Measurements from ENCODE around the gene RXRA. TPM values are rescaled to one million over a fixed set of nuclear protein-coding genes. Genes with fewer than 3 reads are reported as not detected.

Gene RXRA
- total RNA-seq, 6 experiments from 2014 or later, result 105 to 165 (median 131) TPM

- no peaks in the 10 kb centered on the region for H3K9me3 ChIP-seq
- no peak overlapping the region for H3K27ac ChIP-seq
- H3K36me3 ChIP-seq, result no peaks in the 10 kb centered on the region
- DNase-seq (peak in 2 of 3 donors; percentile 5 to 37), ATAC-seq (no peak)
- intact Hi-C loops (cut with DNase I), result no loop called here
- no peak for TF ChIP-seq CTCF (IDR thresholded peaks at IDR 0.05)
- no peak for TF ChIP-seq POLR2A (IDR thresholded peaks at IDR 0.05)
- H3K4me1 ChIP-seq, result peaks cover 0 to 12% (median 6%) of the 10 kb centered on the region in 4 donors
- no peaks in the 10 kb centered on the region for H3K27me3 ChIP-seq
- 92% methylated on average over 9 of the region's 12 CpGs for WGBS (ENCODE audit: insufficient coverage, low coverage, low lambda C conversion rate, missing lambda C conversion rate)
- H3K4me3 ChIP-seq, result no peak overlapping the region
Measured at GRCh38 chr9:134295746-134296250, 30.5 kb upstream of the RXRA start.

GRCh38 chr9:134296301-134297082, 29.8 kb upstream of the RXRA start:
- intact Hi-C loops (cut with DNase I), result no loop called here
- no peak for ATAC-seq
- Histone ChIP-seq H3K36me3 (no peaks in the 10 kb centered on the region), H3K4me1 (peaks cover 0 to 5% (median 1%) of the 10 kb centered on the region in 4 donors), H3K4me3 (no peak overlapping the region), H3K27me3 (no peaks in the 10 kb centered on the region), H3K27ac (no peak overlapping the region), H3K9me3 (no peaks in the 10 kb centered on the region)
- WGBS (ENCODE audit: insufficient coverage, low coverage, low lambda C conversion rate, missing lambda C conversion rate), result 65% methylated on average over 12 of the region's 25 CpGs
- TF ChIP-seq CTCF (IDR thresholded peaks at IDR 0.05), result no peak
- no peak for TF ChIP-seq POLR2A (IDR thresholded peaks at IDR 0.05)
- peak in 2 of 3 donors; percentile 13 to 38 for DNase-seq

GRCh38 chr9:134297083-134297410, 29.2 kb upstream of the RXRA start:
- no peaks in the 10 kb centered on the region for H3K36me3 ChIP-seq
- DNase-seq, result peak in 1 of 3 donors; percentile 10
- H3K27ac ChIP-seq, result no peak overlapping the region
- no peak for ATAC-seq
- TF ChIP-seq CTCF (IDR thresholded peaks at IDR 0.05) (no peak), POLR2A (IDR thresholded peaks at IDR 0.05) (no peak)
- no peak overlapping the region for H3K4me3 ChIP-seq
- intact Hi-C loops (cut with DNase I), result no loop called here
- H3K9me3 ChIP-seq, result no peaks in the 10 kb centered on the region
- no CpG with 5 or more reads among the region's 14 CpGs for WGBS (ENCODE audit: insufficient coverage, low coverage, low lambda C conversion rate, missing lambda C conversion rate)
- H3K4me1 ChIP-seq, result no peaks in the 10 kb centered on the region
- H3K27me3 ChIP-seq, result no peaks in the 10 kb centered on the region

- Histone ChIP-seq H3K4me3 (no peak overlapping the region), H3K27ac (no peak overlapping the region), H3K9me3 (no peaks in the 10 kb centered on the region), H3K4me1 (no peaks in the 10 kb centered on the region), H3K36me3 (no peaks in the 10 kb centered on the region), H3K27me3 (no peaks in the 10 kb centered on the region)
- DNase-seq (peak in 2 of 3 donors; percentile 5 to 27), ATAC-seq (no peak)
- no peak for TF ChIP-seq POLR2A (IDR thresholded peaks at IDR 0.05)
- no peak for TF ChIP-seq CTCF (IDR thresholded peaks at IDR 0.05)
- WGBS (ENCODE audit: insufficient coverage, low coverage, low lambda C conversion rate, missing lambda C conversion rate), result 92% methylated on average over 2 of the region's 9 CpGs
- intact Hi-C loops (cut with DNase I), result no loop called here
Measured at GRCh38 chr9:134297576-134297975, 28.7 kb upstream of the RXRA start.
